Skin epidermis (tissue), 12 donors: Measurements from ENCODE around the gene DNAJC7.

ENCODE experiments used
- H3K27ac ChIP-seq, 21 experiments: fragments of 200-600 bp; sonication (generic) in 11 of 21; one replicate each; pipeline ENCODE4 v1.5.0; 2020; ENCODE audit warnings: mild to moderate bottlenecking in 3 of 21, inconsistent platforms in 2 of 21, moderate library complexity in 2 of 21
- H3K4me3 ChIP-seq, 7 experiments: fragments of 200-600 bp; sonication (generic) in 2 of 7; one replicate each; pipeline ENCODE4 v1.5.0; 2020; ENCODE audit warnings: inconsistent platforms in 2 of 7, mild to moderate bottlenecking in 2 of 7, moderate library complexity in 1 of 7

The DNAJC7 gene

DNA sequence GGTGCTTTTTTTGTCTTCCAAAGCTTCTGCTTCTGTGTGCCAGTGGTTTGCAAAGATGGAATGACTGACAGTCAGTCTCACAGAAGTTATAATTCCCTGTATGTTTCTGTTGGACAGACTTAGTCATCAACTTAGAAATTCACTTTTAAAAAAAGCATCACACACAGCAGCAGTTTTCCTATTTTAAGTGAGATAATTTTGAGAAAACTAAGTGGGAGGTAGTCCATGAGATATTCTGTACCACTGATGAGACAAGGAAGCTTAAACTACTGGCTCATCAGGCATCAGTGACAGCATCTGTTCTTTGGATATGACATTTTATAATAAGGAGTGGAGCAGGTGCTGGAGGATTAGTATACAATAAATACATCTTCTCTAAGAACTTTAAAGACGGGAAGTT, 30.6 kb downstream of the DNAJC7 start:
- Histone ChIP-seq H3K27ac (no peak overlapping the region), H3K4me3 (no peak overlapping the region)

DNA sequence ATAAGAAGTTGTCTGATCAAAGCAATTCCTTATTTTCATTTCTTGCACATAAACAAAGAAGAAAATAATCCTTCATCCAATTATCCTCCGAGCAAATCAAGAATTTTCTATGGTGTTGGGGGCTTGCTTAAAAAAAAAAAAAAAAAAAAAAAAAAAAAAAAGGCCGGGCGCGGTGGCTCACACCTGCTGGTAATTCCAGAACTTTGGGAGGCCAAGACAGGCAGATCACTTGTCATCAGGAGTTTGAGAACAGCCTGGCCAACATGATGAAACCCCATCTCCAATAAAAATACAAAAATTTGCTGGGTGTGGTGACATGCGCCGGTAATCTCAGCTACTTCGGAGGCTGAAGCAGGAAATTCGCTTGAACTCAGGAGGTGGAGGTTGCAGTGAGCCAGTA, 31.3 kb downstream of the DNAJC7 start:
- Histone ChIP-seq H3K4me3 (no peak overlapping the region), H3K27ac (no peak overlapping the region)

DNA sequence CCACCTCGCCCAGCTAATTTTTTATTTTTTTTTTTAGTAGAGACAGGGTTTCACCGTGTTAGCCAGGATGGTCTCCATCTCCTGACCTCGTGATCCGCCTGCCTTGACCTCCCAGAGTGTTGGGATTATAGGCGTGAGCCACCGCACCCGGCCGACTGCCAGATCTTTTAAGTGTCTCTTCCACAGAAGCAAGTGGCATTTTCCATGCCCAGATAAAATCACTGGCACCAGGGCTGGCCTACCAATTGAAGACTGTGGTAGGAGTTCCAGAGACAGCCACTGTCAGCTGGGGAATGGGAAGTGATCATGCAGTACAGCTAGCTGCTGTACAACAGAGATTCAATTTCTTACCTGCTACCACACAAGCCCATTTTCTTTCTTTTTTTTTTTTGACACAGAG, 32.8 kb downstream of the DNAJC7 start:
- Histone ChIP-seq H3K4me3 (no peak overlapping the region), H3K27ac (no peak overlapping the region)

GRCh38 chr17:41982026-41982760, 35.0 kb downstream of the DNAJC7 start:
- Histone ChIP-seq H3K4me3 (no peak overlapping the region), H3K27ac (peak overlapping the region in 5 of 21 experiments; percentile 1 to 57 (median 24))

DNA sequence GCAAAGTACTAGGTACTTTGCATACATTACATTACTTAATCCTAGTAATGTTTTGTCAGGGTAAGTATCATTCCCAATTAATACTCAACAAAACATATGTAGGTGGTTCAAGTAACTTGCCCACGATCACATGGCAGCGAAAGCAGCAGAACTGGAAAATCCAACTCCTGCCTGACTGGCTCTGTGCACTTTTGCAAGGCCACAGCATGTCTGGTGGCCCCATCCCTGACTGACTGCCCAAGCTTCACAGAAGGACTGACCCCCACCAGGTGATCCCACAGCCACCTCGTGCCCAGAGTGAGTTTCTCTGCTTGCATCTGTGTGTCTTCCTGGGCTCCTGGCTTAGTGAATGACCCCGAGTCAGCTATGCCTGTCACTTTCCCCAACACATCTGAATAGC, 39.2 kb downstream of the DNAJC7 start:
- H3K27ac ChIP-seq = peak overlapping the region in 16 of 21 experiments; percentile 2 to 77 (median 48)
- H3K4me3 ChIP-seq = no peak overlapping the region

DNA sequence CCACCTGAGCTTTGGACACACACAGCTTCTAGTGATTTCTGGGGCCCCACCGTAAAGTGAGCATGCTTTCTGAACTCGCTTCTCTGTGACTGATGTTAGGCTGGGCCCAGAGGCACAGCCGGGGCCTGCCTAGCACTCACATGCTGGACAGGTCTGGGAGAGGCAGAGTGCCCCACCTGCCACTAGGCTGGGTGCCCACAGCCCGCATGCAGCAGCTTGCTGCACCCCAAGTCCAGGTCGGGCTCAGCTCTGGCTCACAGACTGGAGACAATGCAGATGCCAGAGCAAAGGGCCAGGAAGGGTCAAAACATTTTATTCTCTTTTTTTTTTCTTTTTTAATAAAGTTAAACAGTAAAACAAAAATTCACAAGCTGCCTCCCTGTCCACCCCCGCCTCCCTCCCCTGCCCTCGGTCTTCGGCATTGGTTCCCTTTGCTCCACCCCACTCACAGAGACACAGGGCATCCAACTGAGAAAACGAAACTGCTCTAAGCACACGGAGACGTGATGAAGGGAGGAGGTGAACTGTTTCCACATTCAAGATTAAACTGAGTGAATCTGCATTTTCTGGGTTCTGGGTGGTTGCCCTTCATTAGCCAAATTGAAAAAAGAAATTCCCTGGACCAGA, 41.0 kb downstream of the DNAJC7 start:
- peak overlapping the region in 18 of 21 experiments; percentile 22 to 77 (median 55) for H3K27ac ChIP-seq
- peak overlapping the region in 1 of 7 experiments; percentile 20 for H3K4me3 ChIP-seq

DNA sequence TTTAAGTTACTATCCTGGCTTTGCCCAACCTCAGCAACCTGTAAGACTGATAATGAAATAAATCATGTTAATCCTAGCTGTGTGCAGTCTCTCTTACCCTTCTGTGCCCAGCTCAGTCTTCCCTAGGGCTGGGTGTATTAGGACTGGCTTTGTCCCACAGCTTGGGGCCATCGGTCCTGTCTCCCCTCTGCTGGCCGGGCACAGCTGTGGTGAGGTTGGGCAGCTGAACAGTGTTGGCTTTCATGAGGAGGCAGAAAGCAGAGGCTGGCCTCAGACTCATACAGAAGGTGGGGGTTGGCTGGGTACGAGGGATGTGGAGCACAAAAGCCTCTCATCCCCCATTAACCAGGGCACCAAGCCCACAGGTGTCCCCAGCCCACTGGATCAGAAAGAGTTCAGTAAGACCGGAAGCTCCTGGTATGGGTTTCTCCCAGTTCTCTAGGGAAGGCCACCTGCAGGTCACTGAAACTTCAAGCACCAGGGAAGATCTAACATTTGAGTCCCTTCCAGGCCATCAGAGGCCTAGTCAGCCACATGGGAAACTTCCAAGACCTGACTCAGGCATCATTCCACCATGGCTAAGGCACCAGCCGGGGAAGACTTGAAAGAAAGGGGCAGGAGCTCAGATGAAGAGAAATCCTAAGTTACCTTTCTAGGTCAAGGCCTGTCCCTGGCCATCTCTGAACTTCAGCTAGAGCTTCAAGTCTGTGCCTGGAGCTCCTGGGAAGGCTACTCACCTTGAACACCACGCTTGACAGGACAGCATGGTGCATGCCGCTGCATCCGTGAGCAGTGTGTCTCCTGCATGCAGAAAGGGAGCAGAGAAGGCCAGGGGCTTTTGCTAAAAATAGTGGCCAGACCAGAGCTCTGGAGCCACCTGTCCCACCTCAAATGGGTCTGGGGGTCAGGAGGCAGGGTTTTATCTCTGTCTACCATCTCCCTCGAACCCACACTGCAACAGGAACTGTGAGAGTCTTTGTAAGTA, 41.8 kb downstream of the DNAJC7 start:
- Histone ChIP-seq H3K4me3 (no peak overlapping the region), H3K27ac (peak overlapping the region in 17 of 21 experiments; percentile 22 to 77 (median 56))

GRCh38 chr17:41974658-41975057, 42.6 kb downstream of the DNAJC7 start:
- no peak overlapping the region for H3K4me3 ChIP-seq
- peak overlapping the region in 7 of 21 experiments; percentile 14 to 76 (median 56) for H3K27ac ChIP-seq

DNA sequence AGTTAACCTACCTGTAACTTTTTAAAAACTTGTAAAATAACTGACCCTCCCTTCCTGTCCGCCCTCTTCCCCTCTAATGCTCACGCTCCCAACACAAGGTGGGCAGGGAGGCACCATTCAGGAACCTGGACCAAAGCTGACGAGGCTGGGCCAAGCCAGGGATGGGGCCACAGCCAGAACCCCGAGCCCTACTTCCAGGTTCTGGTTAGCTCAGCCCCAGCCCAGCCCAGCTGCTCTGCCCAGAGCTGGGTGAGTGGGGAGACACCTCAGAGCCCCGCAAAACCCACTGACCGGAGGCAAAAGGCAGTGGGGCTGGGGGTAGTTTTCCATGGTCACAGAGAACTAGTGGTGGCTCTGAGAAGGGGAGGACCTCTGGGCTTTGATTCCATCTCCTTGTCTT, 43.2 kb downstream of the DNAJC7 start:
- peak overlapping the region in 3 of 21 experiments; percentile 8 to 67 (median 49) for H3K27ac ChIP-seq
- no peak overlapping the region for H3K4me3 ChIP-seq

DNA sequence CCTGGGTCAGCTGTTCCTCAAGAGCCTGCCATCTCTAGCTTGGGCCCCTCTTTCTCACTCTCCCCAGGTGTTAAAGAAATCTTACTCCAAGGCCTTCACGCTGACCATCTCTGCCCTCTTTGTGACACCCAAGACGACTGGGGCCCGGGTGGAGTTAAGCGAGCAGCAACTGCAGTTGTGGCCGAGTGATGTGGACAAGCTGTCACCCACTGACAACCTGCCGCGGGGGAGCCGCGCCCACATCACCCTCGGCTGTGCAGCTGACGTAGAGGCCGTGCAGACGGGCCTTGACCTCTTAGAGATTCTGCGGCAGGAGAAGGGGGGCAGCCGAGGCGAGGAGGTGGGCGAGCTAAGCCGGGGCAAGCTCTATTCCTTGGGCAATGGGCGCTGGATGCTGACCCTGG, 43.8 kb downstream of the DNAJC7 start:
- H3K4me3 ChIP-seq = no peak overlapping the region
- peak overlapping the region in 7 of 21 experiments; percentile 10 to 61 (median 32) for H3K27ac ChIP-seq

DNA sequence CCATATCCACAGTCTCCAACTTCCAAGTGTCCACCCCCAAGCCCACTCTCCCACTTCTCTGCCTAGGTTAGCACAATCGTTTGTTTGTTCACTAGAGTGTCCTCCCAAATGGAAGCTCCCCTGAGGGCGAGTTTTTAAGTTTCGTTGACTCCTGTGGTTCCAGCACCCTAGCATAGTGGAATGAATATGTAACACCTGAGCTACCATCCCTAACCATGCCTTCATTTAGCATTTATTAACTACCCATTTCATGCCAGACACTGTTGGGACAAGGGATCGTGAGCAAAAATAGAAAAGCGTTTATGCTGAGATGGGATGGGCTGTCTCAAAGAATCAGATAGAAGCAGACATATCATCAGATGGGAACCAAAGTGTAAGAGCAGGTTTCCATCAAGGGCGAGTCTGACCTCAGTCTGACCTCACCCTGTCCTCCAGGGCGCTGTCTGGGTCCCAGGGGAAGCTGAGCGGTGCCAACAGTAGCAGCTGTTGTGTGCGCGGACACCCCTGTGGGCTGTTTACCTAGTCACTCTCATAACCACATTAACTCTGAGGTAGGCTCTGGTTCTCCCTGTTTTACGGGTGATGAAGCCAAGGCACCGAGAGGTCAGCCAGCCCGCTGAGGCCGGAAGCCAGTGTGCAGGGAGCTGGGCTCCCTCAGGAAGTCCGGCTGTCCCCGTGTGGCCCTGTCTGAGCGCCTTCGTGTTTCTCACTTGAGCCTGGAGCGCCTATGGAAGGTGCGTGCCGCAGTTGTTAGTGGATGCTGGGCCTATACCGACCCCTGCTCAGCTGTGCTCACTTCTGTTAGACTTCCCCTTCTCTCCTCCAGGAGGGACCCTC, 44.5 kb downstream of the DNAJC7 start:
- Histone ChIP-seq H3K4me3 (no peak overlapping the region), H3K27ac (peak overlapping the region in 9 of 21 experiments; percentile 10 to 61 (median 31))

- peak overlapping the region in 2 of 21 experiments; percentile 55 to 61 for H3K27ac ChIP-seq
- H3K4me3 ChIP-seq = no peak overlapping the region
These were observed 45.3 kb downstream of the DNAJC7 start for GRCh38 chr17:41971721-41972523.

DNA sequence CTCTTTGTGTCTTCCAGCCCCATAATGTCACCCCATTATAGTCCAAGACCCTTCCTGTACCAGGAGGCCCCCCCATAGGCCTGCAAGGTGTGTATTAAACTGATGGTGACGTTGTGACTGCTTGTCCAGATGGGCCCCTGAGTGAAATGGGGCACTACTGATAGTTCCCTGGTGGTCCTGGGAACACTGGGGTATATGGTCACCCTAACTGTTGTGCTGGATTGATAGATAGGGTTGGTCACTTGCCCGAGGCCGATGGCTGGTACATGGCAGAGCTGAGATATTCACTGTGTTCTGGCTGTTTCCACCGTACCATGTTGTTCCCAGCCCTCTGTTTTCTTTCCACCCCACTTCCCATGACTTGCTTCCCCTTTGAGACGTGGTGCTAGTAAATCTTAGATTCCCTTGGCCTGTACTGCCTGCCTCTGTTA, 46.3 kb downstream of the DNAJC7 start:
- H3K4me3 ChIP-seq = no peak overlapping the region
- peak overlapping the region in 1 of 21 experiments; percentile 5 for H3K27ac ChIP-seq

DNA sequence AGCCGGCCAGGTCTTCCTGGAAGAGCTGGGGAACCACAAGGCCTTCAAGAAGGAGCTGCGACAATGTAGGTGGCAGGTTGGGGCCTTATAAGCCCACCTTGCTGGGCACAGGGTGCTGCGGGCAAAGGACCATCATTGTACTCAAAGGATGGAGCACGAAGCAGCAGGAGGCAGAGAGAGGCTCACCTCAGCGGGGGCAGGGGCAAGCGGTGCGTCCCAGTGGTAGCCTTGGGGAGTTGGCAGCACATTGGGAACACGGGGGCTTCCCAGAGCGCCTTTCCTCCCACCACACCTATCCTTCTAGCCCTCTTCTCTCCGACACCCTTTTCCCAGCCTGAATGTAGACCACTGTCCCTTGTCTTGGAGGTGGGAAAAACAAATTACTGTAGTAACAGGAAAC, 48.6 kb downstream of the DNAJC7 start:
- peak overlapping the region in 1 of 7 experiments; percentile 81 for H3K4me3 ChIP-seq
- H3K27ac ChIP-seq = peak overlapping the region in 3 of 21 experiments; percentile 17 to 95 (median 23)

DNA sequence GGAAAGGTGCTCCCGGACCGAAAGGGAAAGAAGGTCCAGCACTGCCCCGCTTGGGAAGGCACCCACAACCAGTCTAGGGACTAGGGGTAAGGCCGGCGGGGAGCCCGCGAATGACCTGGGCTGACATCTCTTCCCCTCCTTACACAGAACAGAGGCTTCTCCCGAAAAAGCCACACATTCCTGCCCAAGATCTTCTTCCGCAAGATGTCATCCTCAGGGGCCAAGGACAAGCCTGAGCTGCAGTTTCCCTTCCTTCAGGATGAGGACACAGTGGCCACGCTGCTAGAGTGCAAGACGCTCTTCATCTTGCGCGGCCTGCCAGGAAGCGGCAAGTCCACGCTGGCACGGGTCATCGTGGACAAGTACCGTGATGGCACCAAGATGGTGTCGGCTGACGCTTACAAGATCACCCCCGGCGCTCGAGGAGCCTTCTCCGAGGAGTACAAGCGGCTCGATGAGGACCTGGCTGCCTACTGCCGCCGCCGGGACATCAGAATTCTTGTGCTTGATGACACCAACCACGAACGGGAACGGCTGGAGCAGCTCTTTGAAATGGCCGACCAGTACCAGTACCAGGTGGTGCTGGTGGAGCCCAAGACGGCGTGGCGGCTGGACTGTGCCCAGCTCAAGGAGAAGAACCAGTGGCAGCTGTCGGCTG, 49.2 kb downstream of the DNAJC7 start:
- H3K27ac ChIP-seq = peak overlapping the region in 18 of 21 experiments; percentile 79 to 97 (median 94)
- peak overlapping the region in 5 of 7 experiments; percentile 65 to 92 (median 81) for H3K4me3 ChIP-seq

DNA sequence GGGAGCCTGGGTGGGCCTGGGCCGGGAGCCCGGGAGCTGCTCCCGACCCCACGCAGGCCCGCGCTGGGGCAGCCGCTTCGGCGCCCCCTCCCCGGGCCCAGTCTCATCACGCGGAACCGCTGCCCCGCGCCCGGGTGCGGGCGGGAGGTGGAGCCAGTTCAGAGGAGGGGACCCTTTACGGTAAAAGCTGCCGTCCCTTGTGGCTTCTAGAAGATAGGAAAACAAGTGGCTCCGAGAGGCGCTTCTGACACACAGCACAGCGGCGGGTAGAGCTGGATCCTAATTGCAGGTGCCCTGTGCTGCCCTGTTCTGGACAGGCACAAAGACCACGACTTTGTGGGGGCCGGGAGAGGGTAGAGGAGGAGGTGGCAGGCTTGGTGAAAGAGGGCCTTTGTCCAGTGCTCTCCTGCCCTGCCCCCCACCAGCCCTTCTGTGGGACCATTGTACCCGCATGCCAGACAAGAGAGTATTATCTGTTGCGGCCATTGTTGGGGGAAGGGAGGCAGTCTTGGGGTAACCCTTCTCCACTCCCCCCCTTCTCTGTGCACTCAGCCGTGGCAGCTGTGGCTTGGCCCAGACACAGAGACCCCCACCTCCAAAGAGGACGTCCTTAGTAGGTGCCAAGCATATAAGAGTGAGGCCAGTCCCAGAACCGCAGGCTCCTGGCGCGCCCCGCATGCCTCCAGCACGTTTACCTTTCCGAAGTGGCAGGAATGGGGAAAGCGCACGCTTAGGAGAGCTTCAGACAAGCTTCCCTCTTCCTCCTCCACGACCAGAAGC, 49.9 kb downstream of the DNAJC7 start:
- peak overlapping the region; percentile 70 to 97 (median 93) for H3K27ac ChIP-seq
- peak overlapping the region; percentile 65 to 92 (median 89) for H3K4me3 ChIP-seq
